ENCODE results near the gene BCO1. TPM values are rescaled to one million over a fixed set of nuclear protein-coding genes. Genes with fewer than 3 reads are reported as not detected.

BCO1 gene, protein sequence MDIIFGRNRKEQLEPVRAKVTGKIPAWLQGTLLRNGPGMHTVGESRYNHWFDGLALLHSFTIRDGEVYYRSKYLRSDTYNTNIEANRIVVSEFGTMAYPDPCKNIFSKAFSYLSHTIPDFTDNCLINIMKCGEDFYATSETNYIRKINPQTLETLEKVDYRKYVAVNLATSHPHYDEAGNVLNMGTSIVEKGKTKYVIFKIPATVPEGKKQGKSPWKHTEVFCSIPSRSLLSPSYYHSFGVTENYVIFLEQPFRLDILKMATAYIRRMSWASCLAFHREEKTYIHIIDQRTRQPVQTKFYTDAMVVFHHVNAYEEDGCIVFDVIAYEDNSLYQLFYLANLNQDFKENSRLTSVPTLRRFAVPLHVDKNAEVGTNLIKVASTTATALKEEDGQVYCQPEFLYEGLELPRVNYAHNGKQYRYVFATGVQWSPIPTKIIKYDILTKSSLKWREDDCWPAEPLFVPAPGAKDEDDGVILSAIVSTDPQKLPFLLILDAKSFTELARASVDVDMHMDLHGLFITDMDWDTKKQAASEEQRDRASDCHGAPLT
- 0.20 TPM for polyA plus RNA-seq (2013, experiment 1 of 2)
- 0.17 TPM for polyA plus RNA-seq (2013, experiment 2 of 2)

DNA sequence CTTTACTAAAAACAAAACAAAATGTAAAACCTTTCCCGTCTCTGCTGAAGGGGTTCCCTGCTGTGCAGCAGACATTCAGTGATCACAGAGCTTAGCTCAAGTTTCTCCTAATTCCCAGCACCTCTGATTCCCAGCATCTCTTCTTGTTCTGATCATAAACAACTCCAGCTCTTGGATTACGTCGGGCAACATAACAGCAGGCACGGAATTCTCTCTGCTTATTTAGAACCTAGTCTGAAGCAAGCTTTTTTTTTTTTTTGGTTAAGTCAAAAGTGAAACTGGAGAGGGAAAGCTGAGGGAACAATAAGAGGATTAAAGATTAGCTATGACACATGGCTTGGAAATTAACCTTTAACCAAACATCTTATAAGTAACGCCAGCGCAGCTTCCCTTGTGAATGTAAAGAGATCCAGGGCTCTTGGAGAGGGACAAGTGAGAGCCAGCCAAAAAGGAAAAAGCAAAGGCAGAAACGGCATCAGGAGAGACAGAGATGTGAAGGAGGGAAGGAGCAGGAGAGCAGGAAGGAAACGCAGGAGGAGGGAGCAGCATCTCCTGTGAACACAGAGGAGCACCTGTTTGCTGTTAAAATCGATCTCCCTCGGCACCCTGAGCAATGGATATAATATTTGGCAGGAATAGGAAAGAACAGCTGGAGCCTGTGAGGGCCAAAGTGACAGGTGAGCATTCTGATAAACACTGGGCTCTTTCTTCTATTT is at the start of gene BCO1:
TSS of gene BCO1 (plus strand) at position 394 of the 716 bp plus-strand sequence. CDS start at position 614, 220 bp downstream.
- no peak within 1 kb of the TSS for H3K4me3 ChIP-seq (ENCODE audit: low read length in 2 of 2)

DNA sequence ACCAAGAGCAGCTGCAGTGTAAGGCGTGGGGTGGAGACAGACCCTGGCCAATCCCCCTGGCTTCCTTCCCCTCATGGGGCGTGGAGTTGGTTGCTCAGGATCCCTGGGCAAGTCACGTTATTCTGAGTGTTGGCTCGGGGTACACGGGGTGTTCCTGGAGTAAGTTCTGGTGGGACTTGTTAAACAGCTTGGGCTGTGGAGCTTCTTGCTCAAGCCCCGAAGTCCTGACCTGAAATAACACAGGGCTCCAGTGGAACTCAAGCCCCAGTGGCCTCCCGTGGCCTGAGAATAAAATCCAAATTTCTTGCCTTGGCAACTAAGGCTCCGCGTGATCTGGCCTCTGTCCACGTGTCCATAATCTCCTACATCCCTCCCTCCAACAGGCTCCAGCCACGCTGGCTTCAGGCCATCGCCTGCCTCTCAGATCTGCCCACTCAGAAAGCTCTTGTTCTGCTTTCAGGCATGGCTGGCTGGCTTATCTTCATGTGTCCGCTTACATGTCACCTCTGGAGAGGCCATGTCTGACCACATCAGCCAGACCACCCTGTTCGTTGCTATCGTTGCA is 49.3 kb upstream of the BCO1 start:
- Histone ChIP-seq H3K27me3 (ENCODE audit: control insufficient read depth in 3 of 3, insufficient read depth in 3 of 3, low read depth in 1 of 3, low read length in 3 of 3) (peaks cover 0 to 2% (median 0%) of the 10 kb centered on the region in 3 experiments), H3K14ac (ENCODE audit: low read length) (no peak overlapping the region), H3K27ac (replicated peaks; ENCODE audit: low read length) (no peak overlapping the region), H3K4ac (ENCODE audit: low read length) (no peak overlapping the region), H2BK120ac (ENCODE audit: low read depth, low read length) (no peak overlapping the region), H3K9me3 (replicated peaks in 1 of 2; ENCODE audit: control insufficient read depth in 2 of 2, insufficient read depth in 1 of 2, low read depth in 1 of 2, low read length in 2 of 2) (peaks cover 0 to 2% of the 10 kb centered on the region in 2 donors), H2BK5ac (ENCODE audit: low read length) (peak overlapping the region; percentile 17), H3K23ac (ENCODE audit: low read depth, low read length, poor library complexity) (no peak overlapping the region), H4K91ac (ENCODE audit: low read depth, low read length, poor library complexity) (no peak overlapping the region), H3K4me1 (ENCODE audit: control insufficient read depth in 2 of 2, insufficient read depth in 1 of 2, low read depth in 1 of 2, low read length in 2 of 2) (no peaks in the 10 kb centered on the region), H3K36me3 (replicated peaks in 1 of 2; ENCODE audit: control insufficient read depth in 2 of 2, insufficient read depth in 2 of 2, low read length in 2 of 2) (no peaks in the 10 kb centered on the region), H2BK15ac (ENCODE audit: low read length) (no peak overlapping the region), H2AFZ (ENCODE audit: low read length) (peak overlapping the region; percentile 11), H3K79me1 (ENCODE audit: low read depth, low read length) (peaks cover 3% of the 10 kb centered on the region), H4K8ac (ENCODE audit: low read depth, low read length) (no peak overlapping the region), H2BK12ac (ENCODE audit: low read length) (no peak overlapping the region), H3K4me3 (ENCODE audit: low read length in 2 of 2) (no peak overlapping the region), H3K9ac (ENCODE audit: low read depth, low read length, poor library complexity) (no peak overlapping the region), H2AK5ac (ENCODE audit: low read depth, low read length) (no peak overlapping the region), H3K18ac (ENCODE audit: low read length) (no peak overlapping the region), H3K4me2 (ENCODE audit: insufficient read depth, low read length, poor library complexity, severe bottlenecking) (no peak overlapping the region)
- WGBS, 2 donors (ENCODE audit: extremely low coverage in 2 of 2, insufficient read length in 2 of 2, insufficient replicate concordance in 1 of 2), result no CpG with 5 or more reads among the region's 15 CpGs
- DNase-seq (ENCODE audit: low spot score), result no peak

More for the DNA sequence above, at the start of gene BCO1:
- Histone ChIP-seq H4K8ac (ENCODE audit: low read depth, low read length) (no peak within 1 kb of the TSS), H3K27me3 (ENCODE audit: control insufficient read depth in 3 of 3, insufficient read depth in 3 of 3, low read depth in 1 of 3, low read length in 3 of 3) (peaks cover 0 to 6% (median 0%) of the 10 kb centered on the region in 3 experiments), H3K36me3 (replicated peaks in 1 of 2; ENCODE audit: control insufficient read depth in 2 of 2, insufficient read depth in 2 of 2, low read length in 2 of 2) (no peaks in the 10 kb centered on the region), H2BK120ac (ENCODE audit: low read depth, low read length) (no peak within 1 kb of the TSS), H3K27ac (replicated peaks; ENCODE audit: low read length) (peak within 1 kb of the TSS; percentile 71), H3K4me1 (ENCODE audit: control insufficient read depth in 2 of 2, insufficient read depth in 1 of 2, low read depth in 1 of 2, low read length in 2 of 2) (peaks cover 8 to 10% of the 10 kb centered on the region in 2 donors), H3K18ac (ENCODE audit: low read length) (no peak within 1 kb of the TSS), H3K4me2 (ENCODE audit: insufficient read depth, low read length, poor library complexity, severe bottlenecking) (no peak within 1 kb of the TSS), H4K91ac (ENCODE audit: low read depth, low read length, poor library complexity) (no peak within 1 kb of the TSS), H2BK15ac (ENCODE audit: low read length) (no peak within 1 kb of the TSS), H2BK5ac (ENCODE audit: low read length) (no peak within 1 kb of the TSS), H3K14ac (ENCODE audit: low read length) (no peak within 1 kb of the TSS), H2AK5ac (ENCODE audit: low read depth, low read length) (no peak within 1 kb of the TSS), H3K79me1 (ENCODE audit: low read depth, low read length) (no peaks in the 10 kb centered on the region), H2BK12ac (ENCODE audit: low read length) (no peak within 1 kb of the TSS), H3K4ac (ENCODE audit: low read length) (no peak within 1 kb of the TSS), H3K9me3 (replicated peaks in 1 of 2; ENCODE audit: control insufficient read depth in 2 of 2, insufficient read depth in 1 of 2, low read depth in 1 of 2, low read length in 2 of 2) (no peaks in the 10 kb centered on the region), H3K9ac (ENCODE audit: low read depth, low read length, poor library complexity) (no peak within 1 kb of the TSS), H2AFZ (ENCODE audit: low read length) (peak within 1 kb of the TSS; percentile 74), H3K23ac (ENCODE audit: low read depth, low read length, poor library complexity) (no peak within 1 kb of the TSS)
- peak; percentile 71 for DNase-seq (ENCODE audit: low spot score)
- WGBS, 2 donors (ENCODE audit: extremely low coverage in 2 of 2, insufficient read length in 2 of 2, insufficient replicate concordance in 1 of 2), result no CpG with 5 or more reads among the region's 10 CpGs

DNA sequence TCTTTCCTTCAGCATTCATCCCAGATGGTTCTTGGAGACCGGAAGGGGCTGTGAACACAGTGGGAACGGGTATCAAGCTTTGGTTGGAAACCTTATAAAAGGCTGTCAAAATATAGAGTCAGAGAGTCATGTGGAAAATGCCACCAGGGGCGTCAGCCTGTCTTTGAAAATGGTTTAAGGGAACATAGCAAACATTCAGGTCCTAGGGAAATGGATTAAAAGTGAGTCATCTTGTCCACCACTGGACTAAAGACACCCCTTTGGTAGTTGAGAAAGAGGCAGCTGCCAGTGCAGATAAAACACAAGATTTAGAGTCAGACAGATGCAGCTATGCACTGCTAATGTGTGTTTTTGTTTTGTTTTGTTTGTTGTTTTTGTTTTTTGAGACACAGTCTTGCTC is 47.8 kb upstream of the BCO1 start:
- Histone ChIP-seq H3K14ac (ENCODE audit: low read length) (no peak overlapping the region), H3K27ac (replicated peaks; ENCODE audit: low read length) (no peak overlapping the region), H4K91ac (ENCODE audit: low read depth, low read length, poor library complexity) (no peak overlapping the region), H3K4me1 (ENCODE audit: control insufficient read depth in 2 of 2, insufficient read depth in 1 of 2, low read depth in 1 of 2, low read length in 2 of 2) (no peaks in the 10 kb centered on the region), H3K36me3 (replicated peaks in 1 of 2; ENCODE audit: control insufficient read depth in 2 of 2, insufficient read depth in 2 of 2, low read length in 2 of 2) (no peaks in the 10 kb centered on the region), H3K9me3 (replicated peaks in 1 of 2; ENCODE audit: control insufficient read depth in 2 of 2, insufficient read depth in 1 of 2, low read depth in 1 of 2, low read length in 2 of 2) (no peaks in the 10 kb centered on the region), H3K9ac (ENCODE audit: low read depth, low read length, poor library complexity) (no peak overlapping the region), H3K18ac (ENCODE audit: low read length) (no peak overlapping the region), H2AFZ (ENCODE audit: low read length) (no peak overlapping the region), H3K27me3 (ENCODE audit: control insufficient read depth in 3 of 3, insufficient read depth in 3 of 3, low read depth in 1 of 3, low read length in 3 of 3) (peaks cover 0 to 2% (median 0%) of the 10 kb centered on the region in 3 experiments), H2BK15ac (ENCODE audit: low read length) (no peak overlapping the region), H3K4ac (ENCODE audit: low read length) (no peak overlapping the region), H2BK5ac (ENCODE audit: low read length) (no peak overlapping the region), H3K23ac (ENCODE audit: low read depth, low read length, poor library complexity) (no peak overlapping the region), H2AK5ac (ENCODE audit: low read depth, low read length) (no peak overlapping the region), H3K4me2 (ENCODE audit: insufficient read depth, low read length, poor library complexity, severe bottlenecking) (no peak overlapping the region), H4K8ac (ENCODE audit: low read depth, low read length) (no peak overlapping the region), H2BK12ac (ENCODE audit: low read length) (no peak overlapping the region), H3K4me3 (ENCODE audit: low read length in 2 of 2) (no peak overlapping the region), H2BK120ac (ENCODE audit: low read depth, low read length) (no peak overlapping the region), H3K79me1 (ENCODE audit: low read depth, low read length) (no peaks in the 10 kb centered on the region)
- WGBS, 2 donors (ENCODE audit: extremely low coverage in 2 of 2, insufficient read length in 2 of 2, insufficient replicate concordance in 1 of 2), result no CpG with 5 or more reads among the region's 3 CpGs
- no peak for DNase-seq (ENCODE audit: low spot score)
